22Rv1 (cell line): ENCODE results near the gene NFX1.

Experiments
- ZFX ChIP-seq: fragments of 450-650 bp; IDR thresholded peaks from 2 replicates; pipeline ENCODE4 v1.6.1; 2017; ENCODE audit warnings: antibody characterized with exemption, borderline replicate concordance
- TF ChIP-seq, protein P1 (sequence below): fragments of 450-650 bp; IDR thresholded peaks from 2 replicates; pipeline ENCODE4 v1.5.1; 2017; ENCODE audit warnings: mild to moderate bottlenecking

DNA sequence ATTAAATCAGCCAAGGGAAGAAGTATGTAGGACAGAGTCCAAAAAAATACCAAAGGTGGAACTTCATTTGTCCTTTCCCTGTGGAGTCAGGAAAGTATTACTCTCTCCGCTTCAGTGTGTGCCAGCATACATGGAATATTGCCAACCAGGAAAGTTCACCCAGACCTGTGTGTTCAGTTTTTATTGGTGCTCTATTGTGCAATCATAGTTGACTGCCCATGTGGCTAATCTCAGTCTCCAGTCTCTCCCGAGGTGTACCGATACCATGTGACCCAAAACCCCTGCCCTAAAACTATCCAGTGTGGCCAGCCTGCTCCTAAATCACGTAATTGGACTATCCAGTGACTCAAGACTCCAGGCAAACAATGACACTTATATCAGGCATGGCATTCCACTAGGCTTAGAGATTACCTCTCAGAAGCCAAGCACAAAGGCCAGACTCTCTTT, 38.8 kb downstream of the NFX1 start:
- TF ChIP-seq, protein P1, sequence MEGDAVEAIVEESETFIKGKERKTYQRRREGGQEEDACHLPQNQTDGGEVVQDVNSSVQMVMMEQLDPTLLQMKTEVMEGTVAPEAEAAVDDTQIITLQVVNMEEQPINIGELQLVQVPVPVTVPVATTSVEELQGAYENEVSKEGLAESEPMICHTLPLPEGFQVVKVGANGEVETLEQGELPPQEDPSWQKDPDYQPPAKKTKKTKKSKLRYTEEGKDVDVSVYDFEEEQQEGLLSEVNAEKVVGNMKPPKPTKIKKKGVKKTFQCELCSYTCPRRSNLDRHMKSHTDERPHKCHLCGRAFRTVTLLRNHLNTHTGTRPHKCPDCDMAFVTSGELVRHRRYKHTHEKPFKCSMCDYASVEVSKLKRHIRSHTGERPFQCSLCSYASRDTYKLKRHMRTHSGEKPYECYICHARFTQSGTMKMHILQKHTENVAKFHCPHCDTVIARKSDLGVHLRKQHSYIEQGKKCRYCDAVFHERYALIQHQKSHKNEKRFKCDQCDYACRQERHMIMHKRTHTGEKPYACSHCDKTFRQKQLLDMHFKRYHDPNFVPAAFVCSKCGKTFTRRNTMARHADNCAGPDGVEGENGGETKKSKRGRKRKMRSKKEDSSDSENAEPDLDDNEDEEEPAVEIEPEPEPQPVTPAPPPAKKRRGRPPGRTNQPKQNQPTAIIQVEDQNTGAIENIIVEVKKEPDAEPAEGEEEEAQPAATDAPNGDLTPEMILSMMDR = no peak
- no peak for TF ChIP-seq ZFX
